Lung microvascular endothelial cell (primary cell): ENCODE measurements around the gene FICD. TPM values are rescaled to one million over a fixed set of nuclear protein-coding genes. Genes with fewer than 3 reads are reported as not detected.
"Not testable (repeated sequence)": the region's sequence is repeated elsewhere in the genome, so short reads cannot be mapped to it uniquely, and the experiment has no call there.

Experiments
- DNase-seq, 2 donors: peaks; one replicate each; pipeline versions ENCODE4 v3.0.0 to v3.0.0-alpha.2; 2010; ENCODE audit warnings: low read depth in 2 of 2
- total RNA-seq: library from RNA; depleted of rRNA; stranded (reverse); fragments of >200 nt; gene quantifications from 2 replicates; pipeline ENCODE4 v1.2.1, GENCODE V29; 2014

Gene FICD
- total RNA-seq, result 4.1 and 4.8 TPM in 2 replicates

- peak; percentile 98 to 99 for DNase-seq
Observed at GRCh38 chr12:108514973-108515814, at the start of gene FICD. TSS of gene FICD (plus strand) at chr12:108515277. CDS start at chr12:108516973, 1,696 bp downstream.

GRCh38 chr12:108465417-108465816, 49.7 kb upstream of the FICD start:
- no peak for DNase-seq

- DNase-seq, result peak; percentile 50 to 53
Observed at GRCh38 chr12:108468196-108468968, 46.7 kb upstream of the FICD start.

GRCh38 chr12:108473400-108474055, 41.5 kb upstream of the FICD start:
- DNase-seq, result no peak

GRCh38 chr12:108475396-108475795, 39.7 kb upstream of the FICD start:
- no peak for DNase-seq

GRCh38 chr12:108477055-108477880, 37.8 kb upstream of the FICD start:
- DNase-seq, result no peak

GRCh38 chr12:108477881-108478259, 37.2 kb upstream of the FICD start:
- DNase-seq, result no peak

GRCh38 chr12:108478611-108479206, 36.4 kb upstream of the FICD start:
- no peak for DNase-seq

- no peak for DNase-seq
Observed at GRCh38 chr12:108479364-108480070, 35.6 kb upstream of the FICD start.

- peak in 1 of 2 donors; percentile 31 for DNase-seq
Observed at GRCh38 chr12:108482717-108483212, 32.3 kb upstream of the FICD start.

GRCh38 chr12:108483213-108484059, 31.6 kb upstream of the FICD start:
- DNase-seq, result no peak

GRCh38 chr12:108484431-108484830, 30.6 kb upstream of the FICD start:
- DNase-seq, result no peak

GRCh38 chr12:108484845-108485244, 30.2 kb upstream of the FICD start:
- DNase-seq, result no peak

- DNase-seq, result not testable (repeated sequence)
Observed at GRCh38 chr12:108485371-108485770, 29.7 kb upstream of the FICD start.

- not testable (repeated sequence) for DNase-seq
Observed at GRCh38 chr12:108487029-108487428, 28.0 kb upstream of the FICD start.

GRCh38 chr12:108491256-108491655, 23.8 kb upstream of the FICD start:
- no peak for DNase-seq

- peak; percentile 63 to 68 for DNase-seq
Observed at GRCh38 chr12:108495054-108495453, 20.0 kb upstream of the FICD start.

- no peak for DNase-seq
Observed at GRCh38 chr12:108495823-108496579, 19.1 kb upstream of the FICD start.
